Measurements from ENCODE around the gene LAMA2. TPM values are rescaled to one million over a fixed set of nuclear protein-coding genes. Genes with fewer than 3 reads are reported as not detected.

LAMA2 gene
- total and polyA plus RNA-seq, 2 experiments from 2014 or later, result 0.91 to 6.4 TPM

DNA sequence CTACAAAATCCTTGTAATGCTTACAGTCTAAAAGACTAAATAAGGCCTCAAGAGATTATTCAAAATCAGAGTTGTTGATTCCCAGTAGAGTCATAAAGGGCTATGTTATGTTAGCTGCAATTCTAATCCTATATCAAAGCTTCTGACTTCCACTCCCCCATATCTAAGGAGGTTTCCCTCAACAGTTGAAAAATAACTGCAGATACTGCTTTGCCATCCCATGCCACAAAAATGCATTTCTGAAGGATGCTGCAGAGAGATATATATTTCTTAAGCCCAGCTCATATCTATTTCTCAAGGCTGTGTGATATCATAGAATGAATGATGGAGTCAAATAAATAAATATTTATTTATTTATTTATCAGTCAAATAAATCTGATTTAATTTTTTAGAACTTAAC is 332.3 kb downstream of the LAMA2 start:
- Mint-ChIP-seq H3K4me1 (peaks cover 3% of the 10 kb centered on the region; the same call in 1 of the 3 replicates), H3K36me3 (ENCODE audit: low read depth) (no peaks in the 10 kb centered on the region), H3K27me3 (ENCODE audit: insufficient read depth, low read depth, poor library complexity) (no peaks in the 10 kb centered on the region), H3K4me3 (no peak overlapping the region), H3K27ac (no peak overlapping the region), H3K9me3 (no peaks in the 10 kb centered on the region)
- no peaks in the 10 kb centered on the region for H3K36me3 ChIP-seq (ENCODE audit: insufficient read depth)
- no peaks in the 10 kb centered on the region for H3K4me1 ChIP-seq (ENCODE audit: insufficient read depth)
- ATAC-seq (no peak), DNase-seq (ENCODE audit: low spot score) (no peak)
- H3K9me2 ChIP-seq (ENCODE audit: insufficient read depth), result no peaks in the 10 kb centered on the region
- H4K20me1 ChIP-seq (replicated peaks; ENCODE audit: insufficient read depth), result no peaks in the 10 kb centered on the region
- H3K4me2 ChIP-seq, result no peak overlapping the region
- no peak overlapping the region for H3K4me3 ChIP-seq
- TF ChIP-seq CREB1 (CRISPR knock-in tag; IDR thresholded peaks at IDR 0.05; ENCODE audit: low read depth) (no peak), EZH2phosphoT487 (IDR thresholded peaks at IDR 0.05; ENCODE audit: unreplicated experiment) (no peak), EZH2 (IDR thresholded peaks at IDR 0.05; ENCODE audit: low read depth, unreplicated experiment) (no peak), POLR2AphosphoS5 (IDR thresholded peaks at IDR 0.05; ENCODE audit: low read depth) (no peak), ZNF114 (CRISPR knock-in tag; IDR thresholded peaks at IDR 0.05) (no peak), ZNF331 (CRISPR knock-in tag; IDR thresholded peaks at IDR 0.05; ENCODE audit: low read depth) (no peak)
- TF ChIP-seq, protein P1, sequence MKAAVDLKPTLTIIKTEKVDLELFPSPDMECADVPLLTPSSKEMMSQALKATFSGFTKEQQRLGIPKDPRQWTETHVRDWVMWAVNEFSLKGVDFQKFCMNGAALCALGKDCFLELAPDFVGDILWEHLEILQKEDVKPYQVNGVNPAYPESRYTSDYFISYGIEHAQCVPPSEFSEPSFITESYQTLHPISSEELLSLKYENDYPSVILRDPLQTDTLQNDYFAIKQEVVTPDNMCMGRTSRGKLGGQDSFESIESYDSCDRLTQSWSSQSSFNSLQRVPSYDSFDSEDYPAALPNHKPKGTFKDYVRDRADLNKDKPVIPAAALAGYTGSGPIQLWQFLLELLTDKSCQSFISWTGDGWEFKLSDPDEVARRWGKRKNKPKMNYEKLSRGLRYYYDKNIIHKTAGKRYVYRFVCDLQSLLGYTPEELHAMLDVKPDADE (IDR thresholded peaks at IDR 0.05), result no peak
- H3K27ac ChIP-seq (ENCODE audit: low read depth), result no peak overlapping the region
- no peak overlapping the region for H2AFZ ChIP-seq
- no peaks in the 10 kb centered on the region for H3F3A ChIP-seq (replicated peaks; ENCODE audit: low read depth)
- no peaks in the 10 kb centered on the region for H3K27me3 ChIP-seq (ENCODE audit: insufficient read depth)
- no peaks in the 10 kb centered on the region for H3K79me2 ChIP-seq (replicated peaks; ENCODE audit: insufficient read depth)

DNA sequence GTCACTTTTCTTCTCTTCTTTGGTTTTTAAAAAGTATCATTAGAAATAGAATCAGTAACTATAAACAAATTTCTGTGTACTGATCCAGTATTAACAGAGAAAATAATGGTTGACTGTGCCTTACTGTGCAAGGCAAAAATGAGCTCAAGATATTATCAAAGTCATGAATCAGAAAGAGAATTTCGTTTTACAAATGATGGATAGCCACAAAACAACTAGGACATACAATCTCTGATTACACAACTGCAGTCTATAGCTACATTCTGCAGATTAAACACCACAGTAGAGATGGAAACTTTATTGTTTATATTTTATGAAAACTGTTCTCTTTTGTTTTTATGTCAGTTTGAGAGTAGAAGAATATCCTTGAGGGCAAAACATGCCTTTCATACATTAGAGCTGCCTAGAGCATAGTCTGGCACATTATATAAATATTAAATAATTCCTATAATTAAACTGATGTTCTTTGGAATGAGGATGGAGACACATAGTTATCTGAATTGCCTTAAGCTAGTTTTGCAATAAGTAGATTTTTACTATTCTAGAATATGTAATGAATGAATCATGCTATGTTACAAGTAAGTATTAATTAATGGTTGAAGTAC is 333.1 kb downstream of the LAMA2 start:
- H3K36me3 ChIP-seq (ENCODE audit: insufficient read depth), result no peaks in the 10 kb centered on the region
- Mint-ChIP-seq H3K27me3 (ENCODE audit: insufficient read depth, low read depth, poor library complexity) (no peaks in the 10 kb centered on the region), H3K27ac (no peak overlapping the region), H3K9me3 (no peaks in the 10 kb centered on the region), H3K4me1 (peaks cover 3% of the 10 kb centered on the region; the same call in 1 of the 3 replicates), H3K36me3 (ENCODE audit: low read depth) (no peaks in the 10 kb centered on the region), H3K4me3 (no peak overlapping the region)
- no peaks in the 10 kb centered on the region for H4K20me1 ChIP-seq (replicated peaks; ENCODE audit: insufficient read depth)
- H3K27me3 ChIP-seq (ENCODE audit: insufficient read depth), result no peaks in the 10 kb centered on the region
- no peaks in the 10 kb centered on the region for H3K4me1 ChIP-seq (ENCODE audit: insufficient read depth)
- H2AFZ ChIP-seq, result no peak overlapping the region
- ATAC-seq, result no peak
- H3K9me2 ChIP-seq (ENCODE audit: insufficient read depth), result no peaks in the 10 kb centered on the region
- H3K79me2 ChIP-seq (replicated peaks; ENCODE audit: insufficient read depth), result no peaks in the 10 kb centered on the region
- no peak overlapping the region for H3K27ac ChIP-seq (ENCODE audit: low read depth)
- no peak overlapping the region for H3K4me2 ChIP-seq
- TF ChIP-seq STAT1 (IDR thresholded peaks at IDR 0.05; ENCODE audit: unreplicated experiment) (no peak), EZH2phosphoT487 (IDR thresholded peaks at IDR 0.05; ENCODE audit: unreplicated experiment) (no peak), POLR2AphosphoS5 (IDR thresholded peaks at IDR 0.05; ENCODE audit: low read depth) (no peak), NANOG (IDR thresholded peaks at IDR 0.05; ENCODE audit: borderline replicate concordance) (no peak)
- H3K4me3 ChIP-seq, result no peak overlapping the region
- no peak for DNase-seq (ENCODE audit: low spot score)
- no peaks in the 10 kb centered on the region for H3F3A ChIP-seq (replicated peaks; ENCODE audit: low read depth)

DNA sequence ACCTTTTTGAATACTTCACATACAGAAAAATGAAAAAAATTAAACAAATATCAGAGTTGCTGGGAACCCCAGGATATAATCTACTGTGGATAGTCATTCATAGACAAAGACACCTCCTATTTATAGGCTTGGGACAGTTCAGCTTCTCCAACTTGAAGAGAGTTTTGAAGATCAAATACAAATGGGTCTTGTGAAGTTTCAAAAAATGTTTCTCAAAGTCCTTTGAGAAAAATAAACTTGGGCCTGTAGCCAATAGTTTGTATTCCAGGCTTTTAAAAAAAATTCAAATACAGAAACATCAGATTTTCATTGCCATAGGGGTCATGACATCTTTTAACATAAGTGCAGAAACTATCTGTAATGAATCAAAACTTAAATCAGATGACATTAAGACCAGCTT is 334.8 kb downstream of the LAMA2 start:
- H3K4me1 Mint-ChIP-seq, result no peaks in the 10 kb centered on the region
- no peaks in the 10 kb centered on the region for H3K79me2 ChIP-seq (replicated peaks; ENCODE audit: insufficient read depth)
- H2AFZ ChIP-seq, result no peak overlapping the region

More for the DNA sequence above, 334.8 kb downstream of the LAMA2 start:
- Mint-ChIP-seq H3K27ac (no peak overlapping the region), H3K36me3 (ENCODE audit: low read depth) (no peaks in the 10 kb centered on the region; the same call in 2 of the 3 replicates), H3K27me3 (ENCODE audit: insufficient read depth, low read depth, poor library complexity) (no peaks in the 10 kb centered on the region), H3K4me3 (no peak overlapping the region), H3K9me3 (no peaks in the 10 kb centered on the region)
- H3K36me3 ChIP-seq (ENCODE audit: insufficient read depth), result no peaks in the 10 kb centered on the region
- H3K4me2 ChIP-seq, result no peak overlapping the region
- no peak overlapping the region for H3K27ac ChIP-seq (ENCODE audit: low read depth)
- no peak for DNase-seq (ENCODE audit: low spot score)
- no peaks in the 10 kb centered on the region for H3K27me3 ChIP-seq (ENCODE audit: insufficient read depth)
- H4K20me1 ChIP-seq (replicated peaks; ENCODE audit: insufficient read depth), result no peaks in the 10 kb centered on the region
- H3F3A ChIP-seq (replicated peaks; ENCODE audit: low read depth), result no peaks in the 10 kb centered on the region
- H3K4me3 ChIP-seq, result no peak overlapping the region
- TF ChIP-seq, protein P1 (IDR thresholded peaks at IDR 0.05), result no peak
- ATAC-seq, result no peak
- no peaks in the 10 kb centered on the region for H3K4me1 ChIP-seq (ENCODE audit: insufficient read depth)
- H3K9me2 ChIP-seq (ENCODE audit: insufficient read depth), result no peaks in the 10 kb centered on the region
